Measurements from ENCODE around the gene ITIH4. TPM values are rescaled to one million over a fixed set of nuclear protein-coding genes. Genes with fewer than 3 reads are reported as not detected.

The ITIH4 gene
- total and polyA plus RNA-seq, 9 of the 15 experiments (the other 6 are each of a cell fraction or from before 2014, with no cell fraction given), result 0.09 to 0.62 (median 0.20) TPM; not detected in 6

DNA sequence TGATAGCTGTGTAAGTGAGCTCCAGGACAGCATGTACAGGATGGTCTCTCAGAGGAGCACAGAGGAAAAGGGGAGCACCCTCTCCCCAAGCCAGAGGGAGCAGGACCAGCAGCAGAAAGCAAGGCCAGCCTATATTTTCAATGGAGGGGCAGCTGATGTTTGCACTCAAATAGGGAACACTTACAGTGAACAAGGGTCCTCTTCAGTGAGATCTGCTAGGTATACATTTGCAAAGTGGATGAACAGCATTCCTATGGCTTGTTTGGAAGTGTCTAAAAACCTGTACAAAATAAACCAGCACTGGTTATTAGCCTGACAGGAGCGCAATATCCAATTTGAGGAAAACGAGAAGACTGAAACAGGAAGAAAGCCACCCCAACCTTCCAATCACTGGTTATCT is 21.9 kb upstream of the ITIH4 start:
- ChIA-PET CTCF (ENCODE audit: low intra/inter-chr PET ratio) (interaction anchor here (1.0 kb wide), 1 partner anchor 220 kb away, joined by 3 read pairs; no protein-coding TSS in a partner anchor), POLR2A (no interaction called here)
- Histone ChIP-seq H3K36me3 (ENCODE audit: control insufficient read depth, insufficient read depth, low read length) (peaks cover 6% of the 10 kb centered on the region; the same call in 1 of the 3 replicates), H3K79me2 (ENCODE audit: control insufficient read depth, insufficient read depth, low read length) (no peaks in the 10 kb centered on the region), H3K27me3 (ENCODE audit: control insufficient read depth in 2 of 2, insufficient read depth in 2 of 2, low read length in 2 of 2) (no peaks in the 10 kb centered on the region), H3K27ac (ENCODE audit: extremely low read depth, low read depth, low read length) (no peak overlapping the region), H3K9me1 (ENCODE audit: control insufficient read depth, insufficient read depth, low read length) (no peaks in the 10 kb centered on the region), H4K20me1 (replicated peaks; ENCODE audit: control insufficient read depth, insufficient read depth, low read length) (0 out of 2 replicates have a peak, but pooled peaks cover 7% of the 10 kb centered on the region), H3K4me3 (no peak overlapping the region), H3K4me2 (ENCODE audit: insufficient read depth, low read length) (no peak overlapping the region), H3K4me1 (replicated peaks in 1 of 2; ENCODE audit: control insufficient read depth in 2 of 2, insufficient read depth in 2 of 2, low read length in 2 of 2) (no peaks in the 10 kb centered on the region; a peak in 1 of 5 replicates), H3K9ac (ENCODE audit: insufficient read depth in 1 of 2, low read depth in 2 of 2, low read length in 2 of 2) (no peak overlapping the region), H2AFZ (ENCODE audit: low read depth, low read length) (no peak overlapping the region), H3K9me3 (replicated peaks; ENCODE audit: control insufficient read depth, insufficient read depth, low read depth, low read length) (no peaks in the 10 kb centered on the region)
- 30% methylated on average over 1 of the region's 2 CpGs for WGBS (ENCODE audit: insufficient coverage, low coverage, missing lambda C conversion rate)
- intact Hi-C loops (cut with micrococcal nuclease) (loop anchor here (5.0 kb wide), 1 partner anchor 260 kb away; no protein-coding TSS in a partner anchor), in situ Hi-C loops (cut with MboI) (no loop called here)
- no peak for DNase-seq (ENCODE audit: extremely low read depth in 1 of 4, low spot score in 3 of 4)
- no TSS peak for BruUV-seq (replicated peaks)
- no peak for ATAC-seq
- TF ChIP-seq ZNF263 (CRISPR knock-in tag; IDR thresholded peaks at IDR 0.05; ENCODE audit: borderline replicate concordance) (peak; percentile 23; the same call in 1 of the 2 replicates), HDAC6 (IDR thresholded peaks at IDR 0.05; ENCODE audit: low read depth, low read length) (no peak)
- FAIRE-seq, result no peak

DNA sequence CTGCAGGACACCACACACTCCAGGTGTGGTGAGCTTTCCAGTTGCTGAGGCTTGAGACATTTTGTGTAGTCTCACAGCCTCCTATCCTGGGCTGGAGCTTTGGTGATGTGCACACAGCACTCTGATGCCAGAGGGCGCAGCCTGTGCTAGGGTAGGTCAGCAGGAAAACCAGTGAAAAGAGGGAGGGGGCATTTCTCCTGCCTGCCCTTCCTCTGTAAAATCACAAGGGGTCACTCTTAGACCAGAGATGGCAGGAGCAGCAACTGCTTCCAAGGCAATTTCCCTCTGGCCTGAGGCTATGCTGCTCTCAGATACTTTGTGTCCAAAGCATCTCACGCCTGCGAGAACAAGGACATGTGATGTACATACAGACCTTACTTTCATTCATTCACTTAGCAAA is 20.9 kb upstream of the ITIH4 start:
- H2AFZ ChIP-seq (ENCODE audit: low read depth, low read length), result no peak overlapping the region
- FAIRE-seq, result peak; percentile 87
- no peak for TF ChIP-seq HDAC2 (IDR thresholded peaks at IDR 0.05)
- no peak for TF ChIP-seq TBL1XR1 (IDR thresholded peaks at IDR 0.05; ENCODE audit: low read length in 2 of 2)
- TF ChIP-seq, protein P1, sequence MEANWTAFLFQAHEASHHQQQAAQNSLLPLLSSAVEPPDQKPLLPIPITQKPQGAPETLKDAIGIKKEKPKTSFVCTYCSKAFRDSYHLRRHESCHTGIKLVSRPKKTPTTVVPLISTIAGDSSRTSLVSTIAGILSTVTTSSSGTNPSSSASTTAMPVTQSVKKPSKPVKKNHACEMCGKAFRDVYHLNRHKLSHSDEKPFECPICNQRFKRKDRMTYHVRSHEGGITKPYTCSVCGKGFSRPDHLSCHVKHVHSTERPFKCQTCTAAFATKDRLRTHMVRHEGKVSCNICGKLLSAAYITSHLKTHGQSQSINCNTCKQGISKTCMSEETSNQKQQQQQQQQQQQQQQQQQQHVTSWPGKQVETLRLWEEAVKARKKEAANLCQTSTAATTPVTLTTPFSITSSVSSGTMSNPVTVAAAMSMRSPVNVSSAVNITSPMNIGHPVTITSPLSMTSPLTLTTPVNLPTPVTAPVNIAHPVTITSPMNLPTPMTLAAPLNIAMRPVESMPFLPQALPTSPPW (CRISPR knock-in tag; IDR thresholded peaks at IDR 0.05), result peak; percentile 50; the same call in 1 of the 2 replicates
- TF ChIP-seq SMC3 (conservative IDR thresholded peaks at IDR 0.05; ENCODE audit: insufficient read depth, low read depth, low read length), result peak; percentile 91
- TF ChIP-seq ZNF79 (CRISPR knock-in tag; IDR thresholded peaks at IDR 0.05; ENCODE audit: low read depth), result no peak
- TF ChIP-seq, protein P2, sequence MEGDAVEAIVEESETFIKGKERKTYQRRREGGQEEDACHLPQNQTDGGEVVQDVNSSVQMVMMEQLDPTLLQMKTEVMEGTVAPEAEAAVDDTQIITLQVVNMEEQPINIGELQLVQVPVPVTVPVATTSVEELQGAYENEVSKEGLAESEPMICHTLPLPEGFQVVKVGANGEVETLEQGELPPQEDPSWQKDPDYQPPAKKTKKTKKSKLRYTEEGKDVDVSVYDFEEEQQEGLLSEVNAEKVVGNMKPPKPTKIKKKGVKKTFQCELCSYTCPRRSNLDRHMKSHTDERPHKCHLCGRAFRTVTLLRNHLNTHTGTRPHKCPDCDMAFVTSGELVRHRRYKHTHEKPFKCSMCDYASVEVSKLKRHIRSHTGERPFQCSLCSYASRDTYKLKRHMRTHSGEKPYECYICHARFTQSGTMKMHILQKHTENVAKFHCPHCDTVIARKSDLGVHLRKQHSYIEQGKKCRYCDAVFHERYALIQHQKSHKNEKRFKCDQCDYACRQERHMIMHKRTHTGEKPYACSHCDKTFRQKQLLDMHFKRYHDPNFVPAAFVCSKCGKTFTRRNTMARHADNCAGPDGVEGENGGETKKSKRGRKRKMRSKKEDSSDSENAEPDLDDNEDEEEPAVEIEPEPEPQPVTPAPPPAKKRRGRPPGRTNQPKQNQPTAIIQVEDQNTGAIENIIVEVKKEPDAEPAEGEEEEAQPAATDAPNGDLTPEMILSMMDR (IDR thresholded peaks at IDR 0.05 in 2 of 3, conservative IDR thresholded peaks at IDR 0.05 in 1 of 3; ENCODE audit: insufficient read depth in 2 of 3, low read depth in 1 of 3, low read length in 3 of 3), result peak; percentile 72 to 80 (median 74)
- TF ChIP-seq CC2D1A (IDR thresholded peaks at IDR 0.05), result 0 out of 2 replicates have a peak, but pooled peaks have one; percentile 49
- no peak for TF ChIP-seq KLF10 (CRISPR knock-in tag; IDR thresholded peaks at IDR 0.05)
- peak; percentile 84 to 93 for TF ChIP-seq RAD21 (CRISPR knock-in tag; conservative IDR thresholded peaks at IDR 0.05 in 1 of 2, IDR thresholded peaks at IDR 0.05 in 1 of 2)
- TF ChIP-seq ASH1L (IDR thresholded peaks at IDR 0.05; ENCODE audit: borderline replicate concordance, low read depth, partially characterized antibody), result no peak

More for the DNA sequence above, 20.9 kb upstream of the ITIH4 start:
- H3K36me3 ChIP-seq (ENCODE audit: control insufficient read depth, insufficient read depth, low read length), result peaks cover 6% of the 10 kb centered on the region; the same call in 1 of the 3 replicates
- intact Hi-C loops (cut with micrococcal nuclease), result loop anchor here (1.0 to 5.0 kb wide), 5 partner anchors 83 to 345 kb away; no protein-coding TSS in a partner anchor
- H3K9ac ChIP-seq (ENCODE audit: insufficient read depth in 1 of 2, low read depth in 2 of 2, low read length in 2 of 2), result no peak overlapping the region
- H3K27me3 ChIP-seq (ENCODE audit: control insufficient read depth in 2 of 2, insufficient read depth in 2 of 2, low read length in 2 of 2), result no peaks in the 10 kb centered on the region
- H4K20me1 ChIP-seq (replicated peaks; ENCODE audit: control insufficient read depth, insufficient read depth, low read length), result 0 out of 2 replicates have a peak, but pooled peaks cover 7% of the 10 kb centered on the region
- H3K9me3 ChIP-seq (replicated peaks; ENCODE audit: control insufficient read depth, insufficient read depth, low read depth, low read length), result no peaks in the 10 kb centered on the region
- POLR2A ChIA-PET, result no interaction called here
- DNase-seq (ENCODE audit: extremely low read depth in 1 of 4, low spot score in 3 of 4) (peak; percentile 52 to 70 (median 60)), ATAC-seq (peak; percentile 93)
- BruUV-seq (replicated peaks), result no TSS peak
- H3K9me1 ChIP-seq (ENCODE audit: control insufficient read depth, insufficient read depth, low read length), result no peaks in the 10 kb centered on the region
- H3K79me2 ChIP-seq (ENCODE audit: control insufficient read depth, insufficient read depth, low read length), result no peaks in the 10 kb centered on the region
- H3K4me2 ChIP-seq (ENCODE audit: insufficient read depth, low read length), result no peak overlapping the region
- WGBS (ENCODE audit: insufficient coverage, low coverage, missing lambda C conversion rate), result 47% methylated on average over 3 of the region's 3 CpGs
- H3K27ac ChIP-seq (ENCODE audit: extremely low read depth, low read depth, low read length), result no peak overlapping the region
- CTCF ChIA-PET (ENCODE audit: low intra/inter-chr PET ratio), result interaction anchor here (0.6 to 1.4 kb wide), 5 partner anchors 136 to 222 kb away, joined by 3 to 5 read pairs (median 3); no protein-coding TSS in a partner anchor
- no peaks in the 10 kb centered on the region; a peak in 1 of 5 replicates for H3K4me1 ChIP-seq (replicated peaks in 1 of 2; ENCODE audit: control insufficient read depth in 2 of 2, insufficient read depth in 2 of 2, low read length in 2 of 2)
- no peak overlapping the region for H3K4me3 ChIP-seq
- in situ Hi-C loops (cut with MboI), result no loop called here

Data from K562 (cell line).